ENCODE measurements around the gene HS3ST5.

- TF ChIP-seq POLR2AphosphoS5 (IDR thresholded peaks at IDR 0.05), result no peak
- no peak for TF ChIP-seq CTCF (IDR thresholded peaks at IDR 0.05)
Observed at GRCh38 chr6:114258376-114258775, 84.4 kb downstream of the HS3ST5 start.

Data from sigmoid colon (tissue), 4 donors.